ENCODE results near the gene SLC1A2.

SLC1A2 gene

DNA sequence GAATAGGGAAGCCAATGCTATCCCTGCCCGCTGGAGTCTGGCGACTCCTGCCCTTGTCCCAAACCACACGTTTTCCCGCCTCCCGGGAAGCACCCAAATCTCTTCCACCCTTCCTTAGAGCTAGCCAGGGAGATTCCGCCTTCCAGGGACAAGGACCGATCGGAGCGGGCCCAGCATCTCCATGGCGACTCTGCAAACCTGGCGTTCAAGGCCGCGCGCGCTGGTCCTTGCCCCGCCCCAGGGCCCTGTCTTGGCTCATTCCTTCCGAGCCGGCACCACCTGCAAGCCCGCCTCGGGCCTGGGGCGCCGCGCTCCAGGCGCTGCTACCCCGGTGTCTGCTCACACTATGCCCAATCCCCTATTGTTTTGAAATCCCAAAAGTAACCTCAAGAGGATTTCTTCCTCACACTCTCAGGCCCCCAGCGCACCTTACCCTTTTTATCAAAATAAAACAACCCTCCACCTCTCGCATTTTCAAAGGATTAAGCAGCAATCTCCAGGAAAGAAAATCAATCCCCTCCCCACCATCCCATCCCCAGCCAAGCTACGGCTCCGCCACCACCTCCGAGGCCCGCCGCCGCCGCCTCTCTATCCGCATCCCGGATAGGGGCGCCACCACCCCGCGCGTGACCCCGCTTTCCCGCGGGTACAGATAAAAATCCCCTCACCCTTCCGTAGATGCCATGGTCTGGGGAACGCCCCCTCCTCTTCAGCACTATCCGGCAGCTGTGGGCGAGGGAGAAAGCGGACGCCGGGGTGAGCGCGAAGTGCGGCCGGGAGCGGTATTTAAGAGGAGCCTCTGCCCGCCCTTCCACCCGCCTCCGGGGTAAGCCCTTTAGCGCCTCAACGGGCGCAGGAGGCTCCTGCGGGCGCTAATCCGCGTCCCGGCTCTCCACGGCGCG lies 825 bp downstream of the SLC1A2 start:
- Histone ChIP-seq H3K4me3 (ENCODE audit: low read depth, low read length) (no peak overlapping the region), H3K9me3 (no peaks in the 10 kb centered on the region), H3K27me3 (peaks cover 62% of the 10 kb centered on the region), H3K36me3 (no peaks in the 10 kb centered on the region), H3K4me1 (no peaks in the 10 kb centered on the region)
- DNase-seq: no peak
- TF ChIP-seq, protein P1, sequence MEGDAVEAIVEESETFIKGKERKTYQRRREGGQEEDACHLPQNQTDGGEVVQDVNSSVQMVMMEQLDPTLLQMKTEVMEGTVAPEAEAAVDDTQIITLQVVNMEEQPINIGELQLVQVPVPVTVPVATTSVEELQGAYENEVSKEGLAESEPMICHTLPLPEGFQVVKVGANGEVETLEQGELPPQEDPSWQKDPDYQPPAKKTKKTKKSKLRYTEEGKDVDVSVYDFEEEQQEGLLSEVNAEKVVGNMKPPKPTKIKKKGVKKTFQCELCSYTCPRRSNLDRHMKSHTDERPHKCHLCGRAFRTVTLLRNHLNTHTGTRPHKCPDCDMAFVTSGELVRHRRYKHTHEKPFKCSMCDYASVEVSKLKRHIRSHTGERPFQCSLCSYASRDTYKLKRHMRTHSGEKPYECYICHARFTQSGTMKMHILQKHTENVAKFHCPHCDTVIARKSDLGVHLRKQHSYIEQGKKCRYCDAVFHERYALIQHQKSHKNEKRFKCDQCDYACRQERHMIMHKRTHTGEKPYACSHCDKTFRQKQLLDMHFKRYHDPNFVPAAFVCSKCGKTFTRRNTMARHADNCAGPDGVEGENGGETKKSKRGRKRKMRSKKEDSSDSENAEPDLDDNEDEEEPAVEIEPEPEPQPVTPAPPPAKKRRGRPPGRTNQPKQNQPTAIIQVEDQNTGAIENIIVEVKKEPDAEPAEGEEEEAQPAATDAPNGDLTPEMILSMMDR (IDR thresholded peaks at IDR 0.05; ENCODE audit: low read depth, low read length): no peak

DNA sequence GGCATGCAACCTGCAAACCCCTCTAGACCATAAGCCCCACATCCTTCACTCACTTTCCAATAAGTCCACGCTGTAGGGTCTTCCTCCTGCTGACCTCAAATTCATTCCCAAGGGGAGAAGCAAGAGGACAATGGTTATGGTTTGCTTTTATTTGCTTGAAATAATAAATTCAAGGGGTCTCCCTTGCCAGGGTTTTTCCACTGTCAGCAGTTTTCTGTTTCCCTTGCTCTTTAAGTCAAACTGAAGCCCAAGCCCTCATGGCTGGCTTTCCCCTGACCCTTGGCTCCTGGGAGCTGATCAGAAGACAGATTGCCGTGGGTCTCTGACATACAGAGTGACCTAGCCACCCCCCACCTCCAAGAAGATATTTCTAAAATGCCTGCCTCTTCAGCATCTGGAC lies 3.9 kb downstream of the SLC1A2 start:
- H3K36me3 ChIP-seq: no peaks in the 10 kb centered on the region
- no peak overlapping the region for H3K4me3 ChIP-seq (ENCODE audit: low read depth, low read length)
- peaks cover 53% of the 10 kb centered on the region for H3K27me3 ChIP-seq
- H3K9me3 ChIP-seq: no peaks in the 10 kb centered on the region
- DNase-seq: no peak
- TF ChIP-seq, protein P1 (IDR thresholded peaks at IDR 0.05; ENCODE audit: low read depth, low read length): no peak
- H3K4me1 ChIP-seq: no peaks in the 10 kb centered on the region

DNA sequence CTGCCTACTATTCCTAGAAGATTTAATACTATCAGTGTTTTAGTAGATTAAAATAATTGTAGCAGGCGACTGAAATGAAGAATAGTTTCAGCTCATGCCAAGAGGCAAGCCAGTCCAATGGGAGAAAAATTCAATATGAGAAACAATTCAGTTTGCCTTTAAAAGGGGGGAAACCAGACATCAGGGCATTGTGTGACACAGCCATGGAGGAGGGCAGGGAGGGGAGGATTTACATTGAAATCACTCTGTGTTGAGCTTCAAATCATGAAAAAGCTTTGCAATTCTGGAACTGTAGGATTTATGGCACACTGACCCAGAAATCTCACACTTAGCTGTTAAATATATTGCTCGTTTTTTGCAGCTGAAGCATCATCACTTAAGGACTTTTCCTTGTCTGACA lies 4.6 kb downstream of the SLC1A2 start:
- peaks cover 46% of the 10 kb centered on the region for H3K27me3 ChIP-seq
- H3K4me3 ChIP-seq (ENCODE audit: low read depth, low read length): no peak overlapping the region

DNA sequence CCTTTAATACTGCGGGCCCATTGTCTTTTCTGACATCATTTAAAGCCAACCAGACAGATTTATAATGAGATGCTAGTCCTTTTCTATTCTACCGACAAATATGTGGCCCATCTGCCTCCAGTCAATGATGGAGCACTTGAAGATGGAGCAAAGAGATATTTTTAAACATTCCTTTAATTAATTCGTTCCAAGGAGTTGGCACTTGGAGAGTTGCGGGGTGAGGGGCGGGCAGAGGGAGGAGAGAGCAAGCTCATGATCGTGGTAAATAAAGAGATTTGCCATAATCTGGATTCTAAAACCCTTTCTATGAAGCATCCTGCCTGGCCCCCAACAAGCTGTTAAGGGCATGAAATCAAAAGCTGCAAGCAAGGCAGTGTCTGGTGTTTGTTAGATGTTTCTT lies 5.0 kb downstream of the SLC1A2 start:
- Histone ChIP-seq H3K36me3 (no peaks in the 10 kb centered on the region), H3K4me3 (ENCODE audit: low read depth, low read length) (no peak overlapping the region), H3K27me3 (peaks cover 42% of the 10 kb centered on the region), H3K4me1 (no peaks in the 10 kb centered on the region), H3K9me3 (no peaks in the 10 kb centered on the region)
- no peak for DNase-seq
- TF ChIP-seq, protein P1 (IDR thresholded peaks at IDR 0.05; ENCODE audit: low read depth, low read length): no peak

More for the DNA sequence above, 4.6 kb downstream of the SLC1A2 start:
- no peaks in the 10 kb centered on the region for H3K9me3 ChIP-seq
- no peaks in the 10 kb centered on the region for H3K4me1 ChIP-seq
- no peaks in the 10 kb centered on the region for H3K36me3 ChIP-seq
- no peak for DNase-seq
- TF ChIP-seq, protein P1 (IDR thresholded peaks at IDR 0.05; ENCODE audit: low read depth, low read length): no peak

DNA sequence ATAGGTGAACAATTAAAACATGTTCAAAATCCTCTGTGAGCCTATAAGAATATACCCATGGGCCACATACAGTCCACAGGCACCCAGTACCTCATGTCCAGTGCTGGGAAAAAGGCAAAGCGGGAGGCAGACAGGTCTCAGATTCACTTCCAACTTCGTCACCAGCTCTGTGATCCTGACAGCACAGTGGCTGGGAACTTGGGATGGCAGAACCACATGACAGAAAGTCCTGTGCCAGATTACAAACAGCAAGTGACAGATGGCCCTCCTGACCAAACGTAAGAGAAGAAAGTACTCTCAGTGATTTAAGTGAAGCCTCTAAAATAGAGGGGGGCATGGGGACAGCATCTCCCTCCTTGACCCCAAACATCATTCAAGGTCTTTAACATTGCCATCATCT lies 5.8 kb downstream of the SLC1A2 start:
- H3K9me3 ChIP-seq: no peaks in the 10 kb centered on the region
- H3K27me3 ChIP-seq: peaks cover 35% of the 10 kb centered on the region
- TF ChIP-seq, protein P1 (IDR thresholded peaks at IDR 0.05; ENCODE audit: low read depth, low read length): no peak
- no peaks in the 10 kb centered on the region for H3K4me1 ChIP-seq
- no peaks in the 10 kb centered on the region for H3K36me3 ChIP-seq
- H3K4me3 ChIP-seq (ENCODE audit: low read depth, low read length): no peak overlapping the region
- DNase-seq: no peak

DNA sequence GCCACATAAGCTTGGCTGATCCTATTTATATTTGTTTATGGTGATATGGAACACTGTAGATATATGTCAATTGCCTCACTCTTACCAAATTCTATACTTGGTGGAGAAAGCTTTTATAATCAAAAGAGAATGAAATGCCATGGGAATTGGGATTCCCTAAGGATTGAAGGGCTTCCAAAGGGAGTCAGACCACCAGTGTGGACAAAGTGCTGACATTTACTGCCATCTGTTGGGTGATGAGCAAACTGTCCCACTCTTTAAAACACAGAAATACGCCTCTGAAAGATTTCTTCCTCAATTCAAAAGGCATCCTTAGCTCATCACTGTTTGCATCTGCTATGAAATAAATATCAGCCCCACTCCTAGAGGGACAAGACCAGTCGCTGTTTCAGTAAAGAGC lies 7.1 kb downstream of the SLC1A2 start:
- DNase-seq: no peak
- no peak overlapping the region for H3K4me3 ChIP-seq (ENCODE audit: low read depth, low read length)
- peaks cover 21% of the 10 kb centered on the region for H3K27me3 ChIP-seq
- H3K4me1 ChIP-seq: no peaks in the 10 kb centered on the region
- TF ChIP-seq, protein P1 (IDR thresholded peaks at IDR 0.05; ENCODE audit: low read depth, low read length): peak; percentile 56
- H3K36me3 ChIP-seq: no peaks in the 10 kb centered on the region
- no peaks in the 10 kb centered on the region for H3K9me3 ChIP-seq
